Stimulated activated CD4-positive, alpha-beta T cell treated with anti-CD3 and anti-CD28 coated beads, Interleukin-15, amount 100 ng/mL, for 24 hours (primary cell): ENCODE results near the gene MEMO1.
"Not testable (repeated sequence)": the region's sequence is repeated elsewhere in the genome, so short reads cannot be mapped to it uniquely, and the experiment has no call there.

Source experiments
- DNase-seq: peaks from one replicate; pipeline ENCODE4 v3.0.0-alpha.2; 2020

The MEMO1 gene

DNA sequence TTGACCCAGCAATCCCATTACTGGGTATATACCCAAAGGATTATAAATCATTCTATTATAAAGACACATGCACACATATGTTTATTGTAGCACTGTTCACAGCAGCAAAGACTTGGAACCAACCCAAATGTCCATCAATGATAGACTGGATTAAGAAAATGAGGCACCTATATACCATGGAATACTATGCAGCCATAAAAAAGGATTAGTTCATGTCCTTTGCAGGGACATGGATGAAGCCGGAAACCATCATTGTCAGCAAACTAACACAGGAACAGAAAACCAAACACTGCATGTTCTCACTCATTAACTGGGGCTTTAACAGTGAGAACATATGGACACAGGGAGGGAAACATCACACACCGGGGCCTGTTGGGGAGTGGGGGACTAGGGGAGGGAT lies 110.7 kb downstream of the MEMO1 start:
- not testable (repeated sequence) for DNase-seq

DNA sequence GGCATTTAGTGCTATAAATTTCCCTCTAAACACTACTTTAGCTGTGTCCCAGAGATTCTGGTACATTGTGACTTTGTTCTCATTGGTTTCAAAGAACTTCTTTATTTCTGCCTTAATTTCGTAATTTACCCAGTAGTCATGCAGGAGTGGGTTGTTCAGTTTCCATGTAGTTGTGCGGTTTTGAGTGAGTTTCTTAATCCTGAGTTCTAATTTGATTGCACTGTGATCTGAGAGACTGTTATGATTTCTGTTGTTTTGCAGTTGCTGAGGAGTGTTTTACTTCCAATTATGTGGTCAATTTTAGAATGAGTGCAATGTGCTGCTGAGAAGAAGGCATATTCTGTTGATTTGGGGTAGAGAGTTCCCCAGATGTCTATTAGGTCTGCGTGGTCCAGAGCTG lies 112.5 kb downstream of the MEMO1 start:
- DNase-seq: not testable (repeated sequence)

DNA sequence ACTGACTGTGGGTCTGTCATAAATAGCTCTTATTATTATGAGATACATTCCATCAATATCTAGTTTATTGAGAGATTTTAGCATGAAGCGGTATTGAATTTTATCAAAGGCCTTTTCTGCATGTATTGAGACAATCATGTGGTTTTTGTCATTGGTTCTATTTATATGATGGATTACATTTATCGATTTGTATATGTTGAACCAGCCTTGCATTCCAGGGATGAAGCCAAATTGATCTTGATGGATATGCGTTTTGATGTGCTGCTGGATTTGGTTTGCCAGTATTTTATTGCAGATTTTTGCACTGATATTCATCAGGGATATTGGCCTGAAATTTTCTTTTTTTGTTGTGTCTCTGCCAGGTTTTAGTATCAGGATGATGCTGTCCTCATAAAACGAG lies 113.5 kb downstream of the MEMO1 start:
- DNase-seq: not testable (repeated sequence)

- no peak for DNase-seq
Observed at GRCh38 chr2:31896293-31896692, 114.5 kb downstream of the MEMO1 start.

DNA sequence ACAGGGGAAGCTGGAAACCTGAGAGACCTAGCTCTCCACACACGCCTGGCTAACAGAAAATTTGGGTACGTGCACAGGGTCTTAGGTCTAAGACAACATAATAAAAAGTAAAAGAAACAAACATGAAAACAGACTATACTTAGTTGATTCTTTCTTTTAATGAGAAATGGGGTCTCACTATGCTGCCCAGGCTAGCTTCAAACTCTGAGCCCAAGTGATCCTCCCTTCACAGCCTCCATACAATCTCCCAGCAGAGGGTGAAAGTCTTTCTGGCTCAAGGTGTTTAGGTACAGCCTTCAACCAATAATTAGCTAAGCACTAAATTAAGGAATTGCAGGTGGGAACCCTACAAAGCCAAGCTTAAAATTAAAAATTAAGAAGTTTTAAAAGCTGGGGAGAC lies 116.2 kb downstream of the MEMO1 start:
- no peak for DNase-seq

- DNase-seq: no peak
Observed at GRCh38 chr2:31893094-31893493, 117.7 kb downstream of the MEMO1 start.

DNA sequence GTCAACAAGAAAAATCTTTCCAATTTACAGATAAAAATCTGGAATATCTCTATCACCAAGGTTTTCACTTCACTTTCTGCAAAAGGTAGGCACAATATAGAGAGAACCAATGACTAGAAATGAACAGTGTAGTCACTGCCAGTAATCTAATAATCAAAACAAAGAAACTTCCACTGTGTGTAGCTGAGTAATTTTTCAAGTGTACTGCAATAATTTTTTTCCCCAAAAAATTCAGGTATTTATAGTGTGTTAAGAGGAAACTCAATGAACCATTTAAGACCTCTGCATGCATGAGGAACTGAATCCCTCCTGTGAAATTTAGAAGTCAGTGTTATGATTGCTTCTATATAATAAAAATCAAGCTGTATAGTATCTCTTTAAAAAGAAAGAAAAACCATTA lies 121.8 kb downstream of the MEMO1 start:
- DNase-seq: no peak

GRCh38 chr2:31888550-31888949 lies 122.3 kb downstream of the MEMO1 start:
- DNase-seq: no peak

DNA sequence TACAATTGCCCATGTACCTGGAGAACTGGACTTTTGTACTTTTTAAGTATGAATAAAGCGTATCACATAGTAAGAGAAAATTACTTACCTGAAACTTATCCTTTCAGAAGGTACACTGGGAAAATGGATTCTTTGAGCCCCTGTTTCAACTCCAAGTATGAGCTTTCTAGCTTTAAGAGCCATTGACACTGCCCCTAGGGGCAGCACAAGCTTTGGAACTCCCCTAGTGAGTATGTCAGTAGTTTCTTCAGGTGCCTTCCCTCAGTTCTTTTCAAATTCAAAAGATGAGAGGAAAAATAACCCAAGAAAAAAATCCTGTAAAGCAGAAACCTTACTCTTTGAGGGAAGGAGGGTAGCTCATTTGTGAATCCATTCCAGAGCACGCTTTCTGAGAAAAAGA lies 124.1 kb downstream of the MEMO1 start:
- no peak for DNase-seq

DNA sequence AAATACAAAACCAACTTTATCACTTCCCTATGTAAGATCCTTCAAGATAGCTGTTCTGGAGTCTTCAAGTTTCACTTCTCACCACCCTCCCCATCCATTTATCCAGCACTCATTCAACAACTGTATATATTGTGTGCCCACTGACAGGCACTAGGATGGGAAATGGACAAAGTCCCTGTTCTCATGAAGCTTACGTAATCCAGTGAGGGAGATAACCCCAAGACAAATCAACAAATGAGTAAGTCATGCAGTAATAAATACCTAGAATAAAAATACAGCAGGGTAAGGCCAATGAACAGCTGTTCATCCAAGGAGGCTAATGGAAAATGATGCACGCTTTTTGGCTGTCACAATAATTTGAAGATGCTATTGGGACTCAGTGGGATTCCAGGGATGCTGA lies 133.8 kb downstream of the MEMO1 start:
- no peak for DNase-seq

DNA sequence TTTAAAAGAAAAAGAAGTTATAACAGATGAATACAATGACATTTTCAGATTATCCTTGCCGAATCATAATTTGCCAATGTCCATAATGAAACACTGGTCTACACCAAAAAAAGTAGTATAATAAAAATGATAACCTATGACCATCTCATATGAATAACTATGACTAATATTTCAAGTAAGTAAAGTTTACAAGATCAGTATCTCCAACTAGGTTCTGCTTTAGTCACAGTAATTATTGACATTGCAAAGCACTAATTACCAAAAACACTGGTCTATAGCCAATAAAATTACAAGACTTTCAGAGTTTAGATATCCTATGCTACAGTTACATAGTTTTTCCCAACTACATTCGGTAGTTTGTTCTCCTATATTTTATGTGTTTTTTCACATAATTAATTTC lies 136.7 kb downstream of the MEMO1 start:
- no peak for DNase-seq

- no peak for DNase-seq
Observed at GRCh38 chr2:31865215-31865614, 145.6 kb downstream of the MEMO1 start.

DNA sequence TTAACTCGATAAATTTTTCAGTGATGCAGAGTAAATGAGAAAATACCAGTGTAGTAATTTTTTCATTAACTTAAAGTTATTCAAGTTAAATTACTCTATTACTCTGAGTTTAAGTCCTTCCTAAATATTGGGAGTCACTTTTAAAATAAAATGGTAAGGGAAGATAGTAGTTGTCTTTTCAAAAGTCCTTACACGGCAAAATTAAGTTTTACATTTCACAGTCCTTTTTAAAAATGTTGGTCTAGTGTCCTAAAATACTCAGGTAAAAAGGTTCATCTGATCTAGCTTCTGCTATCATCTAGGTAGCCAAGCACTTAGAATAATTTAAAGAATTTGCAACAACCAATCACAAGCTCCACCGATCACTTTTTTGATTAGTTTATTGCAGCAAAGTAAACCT lies 146.9 kb downstream of the MEMO1 start:
- no peak for DNase-seq

- not testable (repeated sequence) for DNase-seq
Observed at GRCh38 chr2:31863015-31863656, 147.7 kb downstream of the MEMO1 start.

DNA sequence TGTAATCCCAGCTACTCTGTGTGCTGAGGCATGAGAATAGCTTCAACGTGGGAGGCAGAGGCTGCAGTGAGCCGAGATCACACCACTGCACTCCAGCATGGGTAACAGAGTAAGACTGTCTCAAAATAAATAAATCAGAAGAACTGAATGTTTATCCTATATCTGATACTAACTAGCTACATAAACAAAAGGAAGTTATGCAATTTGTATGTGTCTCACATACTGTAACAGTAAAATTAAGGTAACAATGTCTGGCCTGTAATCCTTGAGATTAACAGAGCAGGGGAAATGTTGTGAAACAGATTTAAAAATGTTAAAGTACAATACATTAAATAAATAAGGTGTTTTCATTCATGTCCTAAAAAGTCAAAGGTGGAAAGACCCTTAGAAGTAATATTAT lies 150.8 kb downstream of the MEMO1 start:
- no peak for DNase-seq

- DNase-seq: no peak
Observed at GRCh38 chr2:31853521-31853920, 157.3 kb downstream of the MEMO1 start.

- DNase-seq: not testable (repeated sequence)
Observed at GRCh38 chr2:31842150-31842549, 168.7 kb downstream of the MEMO1 start.

- no peak for DNase-seq
Observed at GRCh38 chr2:31835450-31835849, 175.4 kb downstream of the MEMO1 start.

GRCh38 chr2:31832363-31832762 lies 178.4 kb downstream of the MEMO1 start:
- no peak for DNase-seq

- no peak for DNase-seq
Observed at GRCh38 chr2:31831585-31831984, 179.2 kb downstream of the MEMO1 start.

DNA sequence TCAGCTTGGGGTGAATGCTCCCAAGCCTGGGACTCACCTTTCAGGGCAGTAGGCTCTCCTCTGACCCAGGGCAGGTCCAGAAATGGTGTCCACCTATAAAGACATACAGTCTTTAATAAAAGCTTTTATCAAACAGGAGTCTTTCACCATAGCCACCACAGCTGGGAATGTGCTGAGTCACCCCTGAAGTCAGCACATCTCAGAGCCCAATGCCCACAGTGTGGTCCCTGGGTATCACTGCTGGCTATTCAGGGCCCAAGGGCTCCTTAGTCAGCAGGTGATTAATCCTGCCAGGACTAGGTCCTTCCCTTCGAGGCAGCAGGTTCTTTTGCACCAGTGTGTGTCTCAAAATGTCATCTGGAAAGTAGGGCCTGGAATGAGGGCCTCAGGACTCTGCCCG lies 181.9 kb downstream of the MEMO1 start:
- no peak for DNase-seq

DNA sequence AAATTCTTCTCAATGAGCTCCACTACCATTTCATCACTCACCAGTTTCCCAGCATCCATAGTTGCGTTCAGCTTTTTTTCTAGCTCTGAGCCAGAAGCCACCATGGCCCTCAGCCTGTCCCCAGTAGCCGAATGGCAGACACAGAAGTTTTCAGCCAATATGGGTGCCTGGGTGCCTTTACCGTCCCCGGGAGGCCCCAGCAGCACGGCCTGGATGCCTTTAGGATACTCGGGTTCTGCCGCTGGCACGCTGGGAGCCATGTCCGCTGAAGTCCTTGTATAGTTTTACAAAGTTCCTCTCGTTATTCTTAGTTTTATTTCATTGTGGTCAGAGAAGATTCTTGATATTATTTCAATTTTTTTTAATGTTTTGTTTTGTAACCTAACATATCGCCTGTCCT lies 187.2 kb downstream of the MEMO1 start:
- no peak for DNase-seq

DNA sequence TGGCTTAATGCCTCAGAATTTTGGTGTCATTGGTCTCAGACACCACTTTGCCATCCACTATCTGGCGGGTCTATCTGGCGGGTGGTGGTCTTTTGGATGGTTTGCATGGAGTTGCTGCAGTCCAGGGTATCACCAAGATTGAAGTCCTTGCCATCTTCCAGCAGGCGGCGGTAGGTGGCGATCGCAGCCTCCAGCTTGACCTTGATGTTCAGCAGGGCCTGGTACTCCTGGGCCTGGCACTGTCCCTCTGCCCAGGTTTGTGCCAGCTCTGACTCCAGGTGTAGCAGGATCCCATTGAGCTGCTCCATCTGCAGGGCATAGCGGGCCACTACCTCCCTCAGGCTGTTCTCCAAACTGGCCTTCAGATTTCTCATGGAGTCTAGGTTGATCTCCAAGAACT lies 188.2 kb downstream of the MEMO1 start:
- DNase-seq: no peak
